Stimulated activated CD4-positive, alpha-beta T cell treated with anti-CD3 and anti-CD28 coated beads, TNF-alpha, amount 100 ng/mL, for 1 hour (primary cell): ENCODE measurements around the gene PCDHGC5.

Source experiments
- DNase-seq, 3 donors: peaks; one replicate each; pipeline ENCODE4 v3.0.0-alpha.2; 2020; ENCODE audit warnings: low read depth in 3 of 3, low spot score in 1 of 3

PCDHGC5 gene

GRCh38 chr5:141490771-141491170 lies 1.9 kb downstream of the PCDHGC5 start:
- DNase-seq, result no peak

GRCh38 chr5:141491323-141492167 lies 2.7 kb downstream of the PCDHGC5 start:
- no peak for DNase-seq

- no peak for DNase-seq
Observed at GRCh38 chr5:141492168-141492885, 3.4 kb downstream of the PCDHGC5 start.

- no peak for DNase-seq
Observed at GRCh38 chr5:141493500-141494422, 4.9 kb downstream of the PCDHGC5 start.

GRCh38 chr5:141494761-141495452 lies 6.0 kb downstream of the PCDHGC5 start:
- no peak for DNase-seq

GRCh38 chr5:141495453-141495811 lies 6.6 kb downstream of the PCDHGC5 start:
- DNase-seq, result no peak

- DNase-seq, result no peak
Observed at GRCh38 chr5:141496038-141496437, 7.2 kb downstream of the PCDHGC5 start.

- no peak for DNase-seq
Observed at GRCh38 chr5:141501761-141502160, 12.9 kb downstream of the PCDHGC5 start.

GRCh38 chr5:141503681-141504080 lies 14.8 kb downstream of the PCDHGC5 start:
- DNase-seq, result no peak

- DNase-seq, result no peak
Observed at GRCh38 chr5:141504216-141504615, 15.3 kb downstream of the PCDHGC5 start.

- DNase-seq, result no peak
Observed at GRCh38 chr5:141506381-141507155, 17.7 kb downstream of the PCDHGC5 start.

GRCh38 chr5:141507387-141508091 lies 18.7 kb downstream of the PCDHGC5 start:
- DNase-seq, result no peak

GRCh38 chr5:141508440-141508797 lies 19.5 kb downstream of the PCDHGC5 start:
- DNase-seq, result no peak

- no peak for DNase-seq
Observed at GRCh38 chr5:141508798-141509611, 20.1 kb downstream of the PCDHGC5 start.

- no peak for DNase-seq
Observed at GRCh38 chr5:141510160-141510559, 21.3 kb downstream of the PCDHGC5 start.

- no peak for DNase-seq
Observed at GRCh38 chr5:141510850-141511601, 22.1 kb downstream of the PCDHGC5 start.

- no peak for DNase-seq
Observed at GRCh38 chr5:141511771-141512325, 23.0 kb downstream of the PCDHGC5 start.
